ENCODE measurements around the gene MAP3K7. TPM values are rescaled to one million over a fixed set of nuclear protein-coding genes. Genes with fewer than 3 reads are reported as not detected.

The MAP3K7 gene
- 10 to 100 TPM in 2 of 4 donors, 1 to 10 TPM in 2; 7.3 to 28.6 (median 10.2) TPM for polyA plus RNA-seq
- long read RNA-seq, donor 1, full-length matches to known transcripts: 18 of 25 reads
- long read RNA-seq, donor 1, partial matches to known transcripts: 7 of 25 reads
- long read RNA-seq, donor 1, other reads (novel, unspliced or antisense): 0 of 25 reads
- long read RNA-seq, donor 2, full-length matches to known transcripts: 1 of 1 reads
- long read RNA-seq, donor 2, partial matches to known transcripts: 0 of 1 reads
- long read RNA-seq, donor 2, other reads (novel, unspliced or antisense): 0 of 1 reads
- long read RNA-seq, donor 3, full-length matches to known transcripts: 3 of 22 reads
- long read RNA-seq, donor 3, partial matches to known transcripts: 19 of 22 reads
- long read RNA-seq, donor 3, other reads (novel, unspliced or antisense): 0 of 22 reads
- long read RNA-seq, donor 4: 0 reads
- long read RNA-seq, donor 5: 0 reads
- long read RNA-seq, donor 6, full-length matches to known transcripts: 4 of 9 reads
- long read RNA-seq, donor 6, partial matches to known transcripts: 5 of 9 reads
- long read RNA-seq, donor 6, other reads (novel, unspliced or antisense): 0 of 9 reads
- long read RNA-seq, donor 7, full-length matches to known transcripts: 14 of 14 reads
- long read RNA-seq, donor 7, partial matches to known transcripts: 0 of 14 reads
- long read RNA-seq, donor 7, other reads (novel, unspliced or antisense): 0 of 14 reads
- long read RNA-seq, donor 8, full-length matches to known transcripts: 1 of 1 reads
- long read RNA-seq, donor 8, partial matches to known transcripts: 0 of 1 reads
- long read RNA-seq, donor 8, other reads (novel, unspliced or antisense): 0 of 1 reads
- long read RNA-seq, donor 9, full-length matches to known transcripts: 1 of 1 reads
- long read RNA-seq, donor 9, partial matches to known transcripts: 0 of 1 reads
- long read RNA-seq, donor 9, other reads (novel, unspliced or antisense): 0 of 1 reads
- long read RNA-seq, donor 10, full-length matches to known transcripts: 13 of 13 reads
- long read RNA-seq, donor 10, partial matches to known transcripts: 0 of 13 reads
- long read RNA-seq, donor 10, other reads (novel, unspliced or antisense): 0 of 13 reads

GRCh38 chr6:90586836-90587638 is at the start of gene MAP3K7:
MAP3K7 (minus strand) TSS chr6:90587072; CDS start chr6:90586883, 189 bp downstream.
- peak within 1 kb of the TSS; percentile 79 to 94 (median 90) for H3K27ac ChIP-seq (ENCODE audit: low read depth in 1 of 3, low read length in 2 of 3)
- DNase-seq (peak; percentile 95 to 98), FAIRE-seq (no peak)
- no peaks in the 10 kb centered on the region for H3K27me3 ChIP-seq (ENCODE audit: control insufficient read depth in 3 of 3, insufficient read depth in 3 of 3, low read length in 3 of 3)
- WGBS, 3 donors: 0 to 1% (median 0%) methylated on average over 58 of the region's 58 CpGs
- no peaks in the 10 kb centered on the region for H3K9me3 ChIP-seq (ENCODE audit: control insufficient read depth in 2 of 2, insufficient read depth in 1 of 2, low read depth in 1 of 2, low read length in 1 of 2)
- H3K4me3 ChIP-seq (ENCODE audit: low read depth in 1 of 3, low read length in 3 of 3): peak within 1 kb of the TSS; percentile 89 to 99 (median 94)
- H3K36me3 ChIP-seq (ENCODE audit: control insufficient read depth in 3 of 3, insufficient read depth in 2 of 3, low read depth in 1 of 3, low read length in 3 of 3): no peaks in the 10 kb centered on the region
- H3K4me1 ChIP-seq (ENCODE audit: control insufficient read depth in 3 of 3, insufficient read depth in 2 of 3, low read depth in 1 of 3, low read length in 2 of 3): peaks cover 0 to 8% (median 0%) of the 10 kb centered on the region in 3 donors

GRCh38 chr6:90631046-90631445 is 44.2 kb upstream of the MAP3K7 start:
- H3K4me1 ChIP-seq (ENCODE audit: control insufficient read depth in 3 of 3, insufficient read depth in 2 of 3, low read depth in 1 of 3, low read length in 2 of 3): no peaks in the 10 kb centered on the region
- H3K4me3 ChIP-seq (ENCODE audit: low read depth in 1 of 3, low read length in 3 of 3): no peak overlapping the region
- DNase-seq (no peak), FAIRE-seq (no peak)
- H3K27me3 ChIP-seq (ENCODE audit: control insufficient read depth in 3 of 3, insufficient read depth in 3 of 3, low read length in 3 of 3): no peaks in the 10 kb centered on the region
- 7 to 11% (median 11%) methylated on average over 1 of the region's 1 CpG for WGBS, 3 donors
- no peak overlapping the region for H3K27ac ChIP-seq (ENCODE audit: low read depth in 1 of 3, low read length in 2 of 3)
- no peaks in the 10 kb centered on the region for H3K9me3 ChIP-seq (ENCODE audit: control insufficient read depth in 2 of 2, insufficient read depth in 1 of 2, low read depth in 1 of 2, low read length in 1 of 2)
- no peaks in the 10 kb centered on the region for H3K36me3 ChIP-seq (ENCODE audit: control insufficient read depth in 3 of 3, insufficient read depth in 2 of 3, low read depth in 1 of 3, low read length in 3 of 3)

GRCh38 chr6:90621581-90621980 is 34.7 kb upstream of the MAP3K7 start:
- Histone ChIP-seq H3K9me3 (ENCODE audit: control insufficient read depth in 2 of 2, insufficient read depth in 1 of 2, low read depth in 1 of 2, low read length in 1 of 2) (no peaks in the 10 kb centered on the region), H3K27me3 (ENCODE audit: control insufficient read depth in 3 of 3, insufficient read depth in 3 of 3, low read length in 3 of 3) (peaks cover 0 to 2% (median 0%) of the 10 kb centered on the region in 3 donors), H3K4me1 (ENCODE audit: control insufficient read depth in 3 of 3, insufficient read depth in 2 of 3, low read depth in 1 of 3, low read length in 2 of 3) (no peaks in the 10 kb centered on the region), H3K27ac (ENCODE audit: low read depth in 1 of 3, low read length in 2 of 3) (no peak overlapping the region), H3K4me3 (ENCODE audit: low read depth in 1 of 3, low read length in 3 of 3) (no peak overlapping the region), H3K36me3 (ENCODE audit: control insufficient read depth in 3 of 3, insufficient read depth in 2 of 3, low read depth in 1 of 3, low read length in 3 of 3) (no peaks in the 10 kb centered on the region)
- 90 to 92% (median 90%) methylated on average over 2 of the region's 2 CpGs for WGBS, 3 donors
- FAIRE-seq: no peak
- DNase-seq: no peak

- Histone ChIP-seq H3K27me3 (ENCODE audit: control insufficient read depth in 3 of 3, insufficient read depth in 3 of 3, low read length in 3 of 3) (peaks cover 0 to 4% (median 2%) of the 10 kb centered on the region in 3 donors), H3K36me3 (ENCODE audit: control insufficient read depth in 3 of 3, insufficient read depth in 2 of 3, low read depth in 1 of 3, low read length in 3 of 3) (no peaks in the 10 kb centered on the region), H3K4me1 (ENCODE audit: control insufficient read depth in 3 of 3, insufficient read depth in 2 of 3, low read depth in 1 of 3, low read length in 2 of 3) (no peaks in the 10 kb centered on the region), H3K9me3 (ENCODE audit: control insufficient read depth in 2 of 2, insufficient read depth in 1 of 2, low read depth in 1 of 2, low read length in 1 of 2) (no peaks in the 10 kb centered on the region), H3K4me3 (ENCODE audit: low read depth in 1 of 3, low read length in 3 of 3) (no peak overlapping the region), H3K27ac (ENCODE audit: low read depth in 1 of 3, low read length in 2 of 3) (no peak overlapping the region)
- FAIRE-seq: no peak
- WGBS, 3 donors: 48 to 62% (median 60%) methylated on average over 2 of the region's 2 CpGs
- DNase-seq: no peak
Observed at GRCh38 chr6:90619221-90619620, 32.3 kb upstream of the MAP3K7 start.

GRCh38 chr6:90612313-90612680 is 25.4 kb upstream of the MAP3K7 start:
- 32 to 65% (median 52%) methylated on average over 6 of the region's 6 CpGs for WGBS, 3 donors
- Histone ChIP-seq H3K27me3 (ENCODE audit: control insufficient read depth in 3 of 3, insufficient read depth in 3 of 3, low read length in 3 of 3) (peaks cover 0 to 36% (median 7%) of the 10 kb centered on the region in 3 donors), H3K4me3 (ENCODE audit: low read depth in 1 of 3, low read length in 3 of 3) (no peak overlapping the region), H3K27ac (ENCODE audit: low read depth in 1 of 3, low read length in 2 of 3) (no peak overlapping the region), H3K4me1 (ENCODE audit: control insufficient read depth in 3 of 3, insufficient read depth in 2 of 3, low read depth in 1 of 3, low read length in 2 of 3) (peaks cover 0 to 4% (median 0%) of the 10 kb centered on the region in 3 donors), H3K9me3 (ENCODE audit: control insufficient read depth in 2 of 2, insufficient read depth in 1 of 2, low read depth in 1 of 2, low read length in 1 of 2) (no peaks in the 10 kb centered on the region), H3K36me3 (ENCODE audit: control insufficient read depth in 3 of 3, insufficient read depth in 2 of 3, low read depth in 1 of 3, low read length in 3 of 3) (no peaks in the 10 kb centered on the region)
- DNase-seq: no peak
- FAIRE-seq: no peak

GRCh38 chr6:90611543-90612312 is 24.9 kb upstream of the MAP3K7 start:
- peak overlapping the region in 2 of 3 donors; percentile 74 to 80 for H3K27ac ChIP-seq (ENCODE audit: low read depth in 1 of 3, low read length in 2 of 3)
- DNase-seq: no peak
- no peak for FAIRE-seq

GRCh38 chr6:90610751-90611542 is 24.1 kb upstream of the MAP3K7 start:
- DNase-seq: peak in 1 of 2 donors; percentile 42
- FAIRE-seq: no peak
- H3K36me3 ChIP-seq (ENCODE audit: control insufficient read depth in 3 of 3, insufficient read depth in 2 of 3, low read depth in 1 of 3, low read length in 3 of 3): no peaks in the 10 kb centered on the region

More at GRCh38 chr6:90611543-90612312, 24.9 kb upstream of the MAP3K7 start:
- Histone ChIP-seq H3K36me3 (ENCODE audit: control insufficient read depth in 3 of 3, insufficient read depth in 2 of 3, low read depth in 1 of 3, low read length in 3 of 3) (no peaks in the 10 kb centered on the region), H3K9me3 (ENCODE audit: control insufficient read depth in 2 of 2, insufficient read depth in 1 of 2, low read depth in 1 of 2, low read length in 1 of 2) (no peaks in the 10 kb centered on the region), H3K27me3 (ENCODE audit: control insufficient read depth in 3 of 3, insufficient read depth in 3 of 3, low read length in 3 of 3) (peaks cover 0 to 36% (median 7%) of the 10 kb centered on the region in 3 donors), H3K4me1 (ENCODE audit: control insufficient read depth in 3 of 3, insufficient read depth in 2 of 3, low read depth in 1 of 3, low read length in 2 of 3) (peaks cover 0 to 4% (median 0%) of the 10 kb centered on the region in 3 donors), H3K4me3 (ENCODE audit: low read depth in 1 of 3, low read length in 3 of 3) (peak overlapping the region in 1 of 3 donors; percentile 56)
- 28 to 50% (median 46%) methylated on average over 25 of the region's 25 CpGs for WGBS, 3 donors

More at GRCh38 chr6:90610751-90611542, 24.1 kb upstream of the MAP3K7 start:
- H3K9me3 ChIP-seq (ENCODE audit: control insufficient read depth in 2 of 2, insufficient read depth in 1 of 2, low read depth in 1 of 2, low read length in 1 of 2): no peaks in the 10 kb centered on the region
- peaks cover 0 to 36% (median 7%) of the 10 kb centered on the region in 3 donors for H3K27me3 ChIP-seq (ENCODE audit: control insufficient read depth in 3 of 3, insufficient read depth in 3 of 3, low read length in 3 of 3)
- peaks cover 0 to 4% (median 0%) of the 10 kb centered on the region in 3 donors for H3K4me1 ChIP-seq (ENCODE audit: control insufficient read depth in 3 of 3, insufficient read depth in 2 of 3, low read depth in 1 of 3, low read length in 2 of 3)
- peak overlapping the region in 2 of 3 donors; percentile 74 to 80 for H3K27ac ChIP-seq (ENCODE audit: low read depth in 1 of 3, low read length in 2 of 3)
- H3K4me3 ChIP-seq (ENCODE audit: low read depth in 1 of 3, low read length in 3 of 3): peak overlapping the region; percentile 18 to 56 (median 56)
- WGBS, 3 donors: 0 to 2% (median 2%) methylated on average over 46 to 72 of the region's 72 CpGs
